Hematopoietic multipotent progenitor cell treated with erythropoietin and hydrocortisone succinate and interleukin-3 and kit ligand, for 8 days (in vitro differentiated cells): ENCODE data around the gene AKAP9.
"Not testable (repeated sequence)": the region's sequence is repeated elsewhere in the genome, so short reads cannot be mapped to it uniquely, and the experiment has no call there.

Experiments
- DNase-seq: peaks from one replicate; pipeline ENCODE4 v3.0.0-alpha.2; 2015

AKAP9 gene

DNA sequence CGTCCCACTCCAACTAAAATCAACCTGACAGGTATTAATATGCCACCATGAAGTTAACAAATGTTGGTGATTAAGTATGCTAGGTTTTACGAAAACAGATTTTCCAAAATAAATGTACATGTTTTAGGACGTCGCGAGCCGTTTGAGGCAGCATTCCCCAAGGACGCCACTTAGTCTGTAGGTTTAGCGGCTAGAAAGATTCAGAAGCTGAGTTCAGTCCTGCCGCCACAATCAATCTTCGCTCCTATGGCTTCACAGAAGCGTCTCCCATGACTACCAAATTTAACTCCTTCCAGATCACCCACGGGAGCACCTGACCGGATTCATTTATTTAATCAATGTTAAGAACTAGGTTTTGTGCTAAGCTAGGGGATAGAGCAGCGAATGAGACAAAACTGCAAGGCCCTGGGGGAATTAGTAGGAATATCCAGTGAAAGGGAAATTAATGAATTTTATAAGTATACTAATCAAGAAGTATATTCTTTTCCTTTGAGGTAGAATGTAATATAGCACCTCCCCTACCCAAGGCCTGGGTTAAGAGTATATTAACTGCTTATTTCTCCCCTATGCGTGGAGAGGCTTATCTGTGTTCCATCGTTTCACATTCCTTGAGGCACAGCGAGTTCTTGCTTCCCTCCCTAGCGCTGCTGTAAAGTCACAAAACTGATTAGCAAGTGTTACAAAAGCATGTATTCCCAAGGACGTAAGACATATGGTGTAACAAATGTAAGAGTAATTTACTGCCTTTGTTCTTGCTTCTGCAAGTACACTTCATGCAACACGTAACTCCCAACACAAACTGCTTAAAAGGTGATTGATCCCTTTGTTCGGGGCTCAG is 194.6 kb downstream of the AKAP9 start:
- DNase-seq, result peak; percentile 46

DNA sequence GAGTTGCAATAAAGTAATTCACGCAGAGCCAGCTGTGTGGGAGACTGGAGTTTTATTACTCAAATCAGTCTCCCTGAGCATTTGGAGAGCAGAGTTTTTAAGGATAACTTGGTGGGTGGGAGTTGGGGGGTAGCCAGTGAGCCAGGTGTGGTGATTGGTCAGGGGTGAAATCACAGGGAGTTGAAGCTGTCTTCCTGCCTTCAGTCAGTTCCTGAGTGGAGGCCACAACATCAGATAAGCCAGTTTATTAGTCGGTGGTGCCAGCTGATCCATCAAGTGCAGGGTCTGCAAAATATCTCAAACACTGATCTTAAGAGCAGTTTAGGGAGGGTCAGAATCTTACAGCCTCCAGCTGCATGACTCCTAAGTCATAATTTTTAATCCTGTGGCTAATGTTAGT is 196.9 kb downstream of the AKAP9 start:
- peak; percentile 21 for DNase-seq

DNA sequence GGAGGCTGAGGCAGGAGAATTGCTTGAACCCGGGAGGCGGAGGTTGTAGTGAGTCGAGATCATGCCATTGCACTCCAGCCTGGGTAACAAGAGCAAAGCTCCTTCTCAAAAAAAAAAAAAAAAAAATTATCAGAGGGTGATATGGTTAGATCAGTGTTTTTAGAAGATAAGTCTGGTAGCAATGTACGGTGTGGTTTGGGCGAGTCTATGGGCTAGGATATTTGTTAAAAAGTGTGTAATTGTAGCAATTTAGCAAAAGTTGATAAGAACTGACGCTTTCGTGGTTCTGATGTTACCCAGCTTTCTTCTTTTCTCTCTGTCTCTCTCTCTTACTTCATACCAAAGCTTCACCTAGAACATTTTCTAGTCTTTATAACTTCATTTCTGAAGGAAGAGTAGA is 200.5 kb downstream of the AKAP9 start:
- DNase-seq, result peak; percentile 53

DNA sequence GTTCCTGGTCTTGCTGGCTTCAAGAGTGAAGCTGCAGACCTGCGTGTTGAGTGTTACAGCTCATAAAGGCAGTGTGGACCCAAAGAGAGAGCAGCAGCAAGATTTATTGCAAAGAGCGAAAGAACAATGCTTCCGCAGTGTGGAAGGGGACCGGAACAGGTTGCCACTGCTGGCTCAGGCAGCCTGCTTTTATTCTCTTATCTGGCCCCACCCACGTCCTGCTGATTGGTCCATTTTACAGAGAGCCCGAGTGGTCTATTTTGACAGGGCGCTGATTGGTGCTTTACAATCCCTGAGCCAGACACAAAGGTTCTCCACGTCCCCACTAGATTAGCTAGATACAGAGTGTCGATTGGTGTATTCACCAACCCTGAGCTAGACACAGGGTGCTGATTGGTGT is 202.1 kb downstream of the AKAP9 start:
- DNase-seq, result not testable (repeated sequence)

DNA sequence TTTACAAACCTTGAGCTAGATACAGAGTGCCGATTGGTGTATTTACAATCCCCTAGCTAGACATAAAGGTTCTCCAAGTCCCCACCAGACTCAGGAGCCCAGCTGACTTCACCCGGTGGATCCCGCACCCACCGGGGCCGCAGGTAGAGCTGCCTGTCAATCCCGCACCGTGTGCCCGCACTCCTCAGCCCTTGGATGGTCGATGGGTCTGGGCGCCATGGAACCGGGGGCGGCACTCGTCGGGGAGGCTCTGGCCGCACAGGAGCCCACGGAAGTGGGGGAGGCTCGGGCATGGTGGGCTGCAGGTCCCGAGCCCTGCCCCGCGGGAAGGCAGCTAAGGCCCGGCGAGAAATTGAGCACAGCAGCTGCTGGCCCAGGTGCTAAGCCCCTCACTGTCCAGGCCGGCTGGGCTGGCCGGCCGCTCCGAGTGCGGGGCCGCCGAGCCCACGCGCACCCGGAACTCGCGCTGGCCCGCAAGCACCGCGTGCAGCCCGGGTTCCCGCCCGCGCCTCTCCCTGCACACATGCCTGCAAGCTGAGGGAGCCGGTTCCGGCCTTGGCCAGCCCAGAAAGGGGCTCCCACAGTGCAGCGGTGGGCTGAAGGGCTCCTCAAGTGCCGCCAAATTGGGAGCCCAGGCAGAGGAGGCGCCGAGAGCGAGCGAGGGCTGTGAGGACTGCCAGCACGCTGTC is 202.7 kb downstream of the AKAP9 start:
- DNase-seq, result not testable (repeated sequence)

DNA sequence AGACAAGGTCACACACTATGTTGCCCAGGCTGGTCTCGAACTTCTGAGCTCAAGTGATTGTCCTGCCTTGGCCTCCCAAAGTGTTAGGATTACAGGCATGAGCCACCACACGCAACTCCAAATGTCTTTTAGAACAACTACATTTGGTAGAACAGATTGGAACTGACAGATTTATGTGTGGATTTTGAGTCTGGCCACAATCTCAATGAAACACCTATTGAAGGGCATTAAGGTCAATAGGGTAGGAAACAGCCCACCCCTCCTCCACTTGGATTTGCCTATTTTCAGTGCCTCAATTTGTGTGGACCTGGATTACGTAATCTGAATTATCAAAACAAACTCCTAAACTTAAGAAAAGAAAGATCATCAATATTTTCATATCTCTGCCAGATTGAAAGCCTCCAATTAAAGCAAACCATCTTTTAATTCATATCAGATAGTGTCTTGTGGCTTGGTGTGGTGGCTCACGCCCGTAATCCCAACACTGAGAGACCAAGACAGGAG is 209.1 kb downstream of the AKAP9 start:
- DNase-seq, result no peak

DNA sequence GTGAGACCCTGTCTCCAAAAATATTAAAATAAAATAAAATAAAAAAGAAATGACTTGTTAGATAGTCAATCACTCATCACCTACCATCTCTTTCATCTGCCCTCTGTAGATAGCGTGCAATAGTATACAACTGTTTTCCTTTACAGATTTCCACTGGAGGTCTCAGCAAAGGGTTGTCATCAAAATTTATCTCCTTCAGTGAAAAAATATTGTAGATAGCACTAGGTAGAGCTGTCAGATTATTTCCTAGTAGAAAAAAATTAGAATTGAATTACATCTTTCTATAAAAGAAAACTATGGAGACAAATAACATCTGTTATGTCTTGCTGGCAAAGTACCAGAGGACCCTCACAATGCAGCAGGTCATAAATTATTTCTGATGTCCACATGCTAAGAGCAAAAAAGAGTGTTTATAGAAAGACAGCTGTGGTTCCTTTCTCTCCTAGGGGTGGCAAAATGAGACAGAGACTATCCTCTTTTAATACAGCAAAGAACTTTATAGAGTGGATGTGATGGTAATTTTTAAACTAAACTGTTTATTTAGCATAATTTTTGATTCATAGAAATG is 209.9 kb downstream of the AKAP9 start:
- no peak for DNase-seq

DNA sequence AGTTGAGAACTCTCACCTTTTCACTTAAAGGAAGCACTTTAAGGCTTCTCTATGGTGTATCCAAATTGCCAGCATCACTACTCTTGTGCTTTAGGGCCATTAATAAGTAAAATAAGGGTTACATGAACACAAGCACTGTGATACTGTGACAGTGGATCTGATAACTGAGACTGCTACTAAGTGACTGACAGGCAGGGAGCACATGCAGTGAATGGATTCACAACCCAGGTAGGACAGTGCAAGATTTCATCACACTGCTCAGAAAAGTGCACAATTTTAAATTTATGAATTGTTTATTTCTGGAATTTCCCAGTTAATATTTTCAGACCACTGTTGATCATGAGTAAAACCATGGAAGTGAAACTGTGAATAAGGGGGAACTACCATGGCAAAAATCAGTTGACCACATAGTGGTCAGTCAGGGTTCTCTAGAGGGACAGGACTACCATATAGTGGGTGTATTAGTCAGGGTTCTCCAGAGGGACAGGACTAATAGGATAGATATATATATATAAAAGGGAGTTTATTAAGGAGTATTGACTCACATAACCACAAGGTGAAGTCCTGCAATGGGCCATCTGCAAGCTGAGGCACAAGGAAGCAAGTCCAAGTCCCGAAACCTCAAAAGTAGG is 214.6 kb downstream of the AKAP9 start:
- no peak for DNase-seq

DNA sequence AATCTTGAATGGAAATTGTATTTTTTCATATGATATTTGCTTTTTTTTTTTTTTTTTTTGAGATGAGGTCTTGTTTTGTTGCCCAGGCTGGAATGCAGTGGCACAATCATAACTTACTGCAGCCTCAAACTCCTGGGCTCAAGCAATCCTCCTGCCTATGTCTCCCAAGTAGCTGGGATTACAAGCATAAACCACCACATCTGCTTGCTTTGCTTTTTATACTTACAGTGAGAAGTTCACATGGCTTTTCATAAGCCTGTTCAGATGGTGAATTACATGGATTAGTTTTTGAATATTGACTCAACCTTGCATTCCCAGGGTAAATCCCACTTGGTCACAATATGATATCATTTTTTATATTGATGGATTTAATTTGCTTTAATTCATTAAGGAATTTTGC is 216.3 kb downstream of the AKAP9 start:
- no peak for DNase-seq

DNA sequence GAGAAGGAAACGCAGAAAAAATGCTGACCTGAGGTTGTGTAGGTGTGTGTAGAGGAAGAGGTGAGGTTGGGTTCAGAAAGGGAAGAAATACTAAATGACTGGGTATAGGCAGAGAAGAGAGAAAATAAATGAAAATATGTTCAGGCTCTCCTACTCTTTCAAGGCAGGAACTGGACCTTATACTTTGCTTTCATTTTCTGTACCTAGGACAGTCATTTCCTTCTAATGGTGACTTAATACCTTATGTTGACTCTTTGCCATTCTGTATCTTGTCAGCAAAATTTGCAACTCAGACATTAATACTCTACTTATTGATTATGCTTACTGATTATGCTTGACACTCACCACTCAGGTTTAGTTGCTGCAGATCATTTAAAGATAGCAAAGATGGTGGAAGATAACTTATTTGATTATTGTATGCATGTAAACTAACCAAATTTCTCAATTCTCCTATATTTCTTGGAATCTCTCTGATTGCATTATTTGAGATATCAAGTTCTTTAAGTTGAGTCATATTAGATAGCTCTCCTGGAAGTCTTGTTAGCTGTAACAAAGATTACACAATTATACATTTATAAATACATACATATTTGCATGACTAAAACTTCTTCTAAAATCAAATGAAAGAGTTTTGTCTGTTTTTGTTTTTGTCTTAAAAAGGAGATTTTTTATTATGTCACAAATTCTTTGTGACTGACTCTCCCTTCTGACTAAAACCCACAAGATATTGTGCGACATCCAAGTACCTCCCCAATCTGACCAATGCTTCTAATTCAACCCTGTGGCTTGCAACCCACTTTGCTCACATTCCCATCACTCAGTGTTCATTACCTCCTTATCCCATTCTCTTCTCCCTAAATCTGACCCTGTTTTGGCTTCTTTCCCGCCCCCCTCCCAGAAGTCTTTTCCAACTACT is 218.3 kb downstream of the AKAP9 start:
- no peak for DNase-seq
